ENCODE results near the gene SLC25A52.

- TF ChIP-seq CTCF (conservative IDR thresholded peaks at IDR 0.05; ENCODE audit: low read length) (no peak), EZH2phosphoT487 (IDR thresholded peaks at IDR 0.05; ENCODE audit: borderline replicate concordance, low read depth, low read length) (no peak)
These were observed 15.4 kb upstream of the SLC25A52 start for GRCh38 chr18:31776093-31776492.

All from OCI-LY7 (cell line).